Stomach (tissue), 9 donors: ENCODE data around the gene TIGD7. TPM values are rescaled to one million over a fixed set of nuclear protein-coding genes. Genes with fewer than 3 reads are reported as not detected.
A peak's percentile ranks its signal among the peaks of the same experiment; 100 is the strongest.

Source experiments
- DNase-seq, 2 donors: peaks; one replicate each; pipeline versions ENCODE4 v3.0.0 to v3.0.0-alpha.2; 2013 to 2019
- H3K27ac ChIP-seq, 5 donors: fragments of 200-600 bp in 4 of 5; sonication (generic) in 4 of 5; one replicate each; pipeline ENCODE4 v1.5.1; 2013 to 2019; ENCODE audit warnings: mild to moderate bottlenecking in 1 of 5, moderate library complexity in 1 of 5
- H3K27me3 ChIP-seq, 3 donors: fragments of 200-600 bp; sonication (generic); one replicate each; pipeline ENCODE4 v1.5.1; 2017 to 2019; ENCODE audit warnings: mixed run types in 1 of 3
- H3K36me3 ChIP-seq, 4 donors: fragments of 200-600 bp; sonication (generic); 1 replicate in 3 of 4; 2 replicates in 1 of 4; pipeline ENCODE4 v1.5.1; 2016 to 2019
- H3K4me1 ChIP-seq, 4 donors: fragments of 200-600 bp; sonication (generic); one replicate each; pipeline ENCODE4 v1.5.1; 2016 to 2019
- H3K4me3 ChIP-seq, 4 donors: fragments of 200-600 bp; sonication (generic) in 3 of 4; one replicate each; pipeline ENCODE4 v1.5.1; 2016 to 2019; ENCODE audit warnings: mild to moderate bottlenecking in 1 of 4
- H3K9me3 ChIP-seq, 4 donors: fragments of 200-600 bp; sonication (generic); one replicate each; pipeline ENCODE4 v1.5.1; 2016 to 2019
- CTCF ChIP-seq, 7 experiments: fragments of 450-650 bp in 4 of 7; fragments of 200-600 bp in 3 of 7; sonication (generic) in 3 of 7; IDR thresholded peaks; one replicate each; pipeline ENCODE4 v1.5.1; 2016 to 2019; ENCODE audit warnings: antibody characterized with exemption in 7 of 7, control low read depth in 2 of 7, mild to moderate bottlenecking in 1 of 7
- EP300 ChIP-seq: sonication (generic); formaldehyde crosslinking; IDR thresholded peaks from one replicate; pipeline ENCODE4 v1.6.1; 2017; ENCODE audit warnings: antibody characterized with exemption
- POLR2A ChIP-seq, 4 donors: fragments of 450-650 bp; IDR thresholded peaks; one replicate each; pipeline ENCODE4 v1.6.1; 2016; ENCODE audit warnings: antibody characterized with exemption in 4 of 4, control low read depth in 2 of 4, mild to moderate bottlenecking in 1 of 4, moderate library complexity in 1 of 4
- POLR2AphosphoS5 ChIP-seq, 3 donors: sonication (generic); formaldehyde crosslinking; IDR thresholded peaks; one replicate each; pipeline ENCODE4 v1.6.1; 2016; ENCODE audit warnings: antibody characterized with exemption in 3 of 3
- WGBS, 5 donors: extraction: QIAGEN DNeasy Blood & Tissue Kit in 3 of 5; methylation state at CpG; one replicate each; pipeline versions ENCODE4 v1.1.5 to v1.1.7; 2013 to 2018; 5-methylcytosine and 5-hydroxymethylcytosine counted together
- intact Hi-C: fragments of 100-400 bp; cut with DNase I; formaldehyde crosslinking; loops from one replicate; pipeline ENCODE4 v1.15.1; 2023; ENCODE audit warnings: low total_unique reads
- polyA plus RNA-seq, 3 donors: library from polyadenylated mRNA; stranded (reverse); fragments of 200-250 nt; gene quantifications; one replicate each; pipeline ENCODE4 v1.2.3, GENCODE V29; 2013
- total RNA-seq, 5 donors: library from RNA; depleted of rRNA; stranded (reverse); fragments of >200 nt; gene quantifications; one replicate each; pipeline versions ENCODE4 v1.1.0 to v1.2.3, GENCODE V29; 2014 to 2016
- donor health status: healthy with polysubstance abuse.
- donor health status: Bipolar disorder and iron deficiency.
- donor health status: healthy.

The TIGD7 gene
- total and polyA plus RNA-seq, 8 donors = 1.6 to 8.3 (median 2.4) TPM; not detected in 2

- 95 to 100% (median 98%) methylated on average over 3 of the region's 3 CpGs for WGBS, 5 donors
- no peak overlapping the region for H3K4me3 ChIP-seq
These were observed 12.6 kb downstream of the TIGD7 start for GRCh38 chr16:3292604-3293003.

GRCh38 chr16:3289998-3290673 lies 15.1 kb downstream of the TIGD7 start:
- TF ChIP-seq CTCF (IDR thresholded peaks at IDR 0.05) (no peak), POLR2A (IDR thresholded peaks at IDR 0.05) (no peak), EP300 (no peak), POLR2AphosphoS5 (IDR thresholded peaks at IDR 0.05) (no peak)
- no peak for DNase-seq
- Histone ChIP-seq H3K9me3 (peaks cover 66 to 100% (median 90%) of the 10 kb centered on the region in 4 donors), H3K27ac (no peak overlapping the region), H3K27me3 (no peaks in the 10 kb centered on the region), H3K4me1 (peaks cover 4 to 13% (median 10%) of the 10 kb centered on the region in 4 donors), H3K4me3 (no peak overlapping the region), H3K36me3 (peaks cover 64 to 99% (median 89%) of the 10 kb centered on the region in 4 donors)
- WGBS, 5 donors = 98 to 99% (median 98%) methylated on average over 16 of the region's 16 CpGs
- intact Hi-C loops = loop anchor here (10.0 kb wide), 1 partner anchor 45 kb away; no protein-coding TSS in a partner anchor

More at GRCh38 chr16:3292604-3293003, 12.6 kb downstream of the TIGD7 start:
- TF ChIP-seq POLR2AphosphoS5 (IDR thresholded peaks at IDR 0.05) = no peak
- no peak for TF ChIP-seq POLR2A (IDR thresholded peaks at IDR 0.05)
- no peak for TF ChIP-seq EP300
- no peak for TF ChIP-seq CTCF (IDR thresholded peaks at IDR 0.05)
- Histone ChIP-seq H3K9me3 (peaks cover 84 to 100% (median 98%) of the 10 kb centered on the region in 4 donors), H3K27me3 (no peaks in the 10 kb centered on the region), H3K36me3 (peaks cover 52 to 92% (median 72%) of the 10 kb centered on the region in 4 donors), H3K4me1 (no peaks in the 10 kb centered on the region), H3K27ac (no peak overlapping the region)
- no peak for DNase-seq
- intact Hi-C loops = loop anchor here (10.0 kb wide), 1 partner anchor 48 kb away; no protein-coding TSS in a partner anchor

GRCh38 chr16:3285131-3285530 lies 20.1 kb downstream of the TIGD7 start:
- peaks cover 33 to 55% (median 53%) of the 10 kb centered on the region in 4 donors for H3K36me3 ChIP-seq
- H3K4me3 ChIP-seq = peak overlapping the region; percentile 78 to 100 (median 99)
- WGBS, 5 donors = 81 to 92% (median 88%) methylated on average over 6 of the region's 6 CpGs
- H3K27ac ChIP-seq = no peak overlapping the region
- peaks cover 20 to 55% (median 42%) of the 10 kb centered on the region in 4 donors for H3K9me3 ChIP-seq
- intact Hi-C loops = no loop called here
- peaks cover 26 to 48% (median 42%) of the 10 kb centered on the region in 4 donors for H3K4me1 ChIP-seq
- TF ChIP-seq POLR2AphosphoS5 (IDR thresholded peaks at IDR 0.05) (no peak), CTCF (IDR thresholded peaks at IDR 0.05) (no peak)
- no peaks in the 10 kb centered on the region for H3K27me3 ChIP-seq
- no peak for DNase-seq

GRCh38 chr16:3283543-3284447 lies 21.4 kb downstream of the TIGD7 start:
- Histone ChIP-seq H3K4me1 (peaks cover 26 to 48% (median 42%) of the 10 kb centered on the region in 4 donors), H3K36me3 (peaks cover 20 to 42% (median 40%) of the 10 kb centered on the region in 4 donors), H3K27ac (peak overlapping the region; percentile 98 to 100 (median 99)), H3K9me3 (peaks cover 6 to 42% (median 29%) of the 10 kb centered on the region in 4 donors), H3K27me3 (no peaks in the 10 kb centered on the region), H3K4me3 (peak overlapping the region; percentile 78 to 100 (median 99))
- no peak for TF ChIP-seq EP300
- intact Hi-C loops = no loop called here
- DNase-seq = no peak
- 4 to 16% (median 6%) methylated on average over 25 to 56 of the region's 56 CpGs for WGBS, 5 donors
